ENCODE results near the gene SSC5D.

- TF ChIP-seq, protein P1, sequence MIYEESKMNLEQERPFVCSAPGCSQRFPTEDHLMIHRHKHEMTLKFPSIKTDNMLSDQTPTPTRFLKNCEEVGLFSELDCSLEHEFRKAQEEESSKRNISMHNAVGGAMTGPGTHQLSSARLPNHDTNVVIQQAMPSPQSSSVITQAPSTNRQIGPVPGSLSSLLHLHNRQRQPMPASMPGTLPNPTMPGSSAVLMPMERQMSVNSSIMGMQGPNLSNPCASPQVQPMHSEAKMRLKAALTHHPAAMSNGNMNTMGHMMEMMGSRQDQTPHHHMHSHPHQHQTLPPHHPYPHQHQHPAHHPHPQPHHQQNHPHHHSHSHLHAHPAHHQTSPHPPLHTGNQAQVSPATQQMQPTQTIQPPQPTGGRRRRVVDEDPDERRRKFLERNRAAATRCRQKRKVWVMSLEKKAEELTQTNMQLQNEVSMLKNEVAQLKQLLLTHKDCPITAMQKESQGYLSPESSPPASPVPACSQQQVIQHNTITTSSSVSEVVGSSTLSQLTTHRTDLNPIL (CRISPR knock-in tag; IDR thresholded peaks at IDR 0.05; ENCODE audit: low read depth), result no peak
- no peak for TF ChIP-seq ZNF8 (CRISPR knock-in tag; IDR thresholded peaks at IDR 0.05)
Measured at GRCh38 chr19:55457683-55458457, 30.4 kb upstream of the SSC5D start.

All from SK-N-SH treated with all-trans-retinoic acid at 6 μM for 48 hours (cell line).